ENCODE measurements around the gene OPN1SW.

Gene OPN1SW

GRCh38 chr7:128759242-128759641, 16.4 kb downstream of the OPN1SW start:
- DNase-seq (ENCODE audit: insufficient read length, low spot score) (no peak), FAIRE-seq (no peak)
- TF ChIP-seq POLR2A (IDR thresholded peaks at IDR 0.05; ENCODE audit: low read depth, low read length) = no peak

- TF ChIP-seq POLR2A (IDR thresholded peaks at IDR 0.05; ENCODE audit: low read depth, low read length) = no peak
- FAIRE-seq = no peak
- no peak for DNase-seq (ENCODE audit: insufficient read length, low spot score)
Measured at GRCh38 chr7:128758553-128758952, 17.0 kb downstream of the OPN1SW start.

- no peak for TF ChIP-seq POLR2A (IDR thresholded peaks at IDR 0.05; ENCODE audit: low read depth, low read length)
- DNase-seq (ENCODE audit: insufficient read length, low spot score) = no peak
- FAIRE-seq = no peak
Measured at GRCh38 chr7:128757203-128757602, 18.4 kb downstream of the OPN1SW start.

GRCh38 chr7:128755819-128756476, 19.6 kb downstream of the OPN1SW start:
- no peak for FAIRE-seq
- DNase-seq (ENCODE audit: insufficient read length, low spot score) = peak; percentile 19
- no peak for TF ChIP-seq POLR2A (IDR thresholded peaks at IDR 0.05; ENCODE audit: low read depth, low read length)

- FAIRE-seq = no peak
- no peak for TF ChIP-seq POLR2A (IDR thresholded peaks at IDR 0.05; ENCODE audit: low read depth, low read length)
- no peak for DNase-seq (ENCODE audit: insufficient read length, low spot score)
Measured at GRCh38 chr7:128755075-128755818, 20.3 kb downstream of the OPN1SW start.

- FAIRE-seq (no peak), DNase-seq (ENCODE audit: insufficient read length, low spot score) (no peak)
- TF ChIP-seq POLR2A (IDR thresholded peaks at IDR 0.05; ENCODE audit: low read depth, low read length) = no peak
Measured at GRCh38 chr7:128752251-128752650, 23.3 kb downstream of the OPN1SW start.

GRCh38 chr7:128747327-128748079, 28.1 kb downstream of the OPN1SW start:
- TF ChIP-seq POLR2A (IDR thresholded peaks at IDR 0.05; ENCODE audit: low read depth, low read length) = no peak
- FAIRE-seq (no peak), DNase-seq (ENCODE audit: insufficient read length, low spot score) (no peak)

GRCh38 chr7:128745706-128746105, 29.9 kb downstream of the OPN1SW start:
- DNase-seq (ENCODE audit: insufficient read length, low spot score) (no peak), FAIRE-seq (no peak)
- no peak for TF ChIP-seq POLR2A (IDR thresholded peaks at IDR 0.05; ENCODE audit: low read depth, low read length)

GRCh38 chr7:128744366-128744905, 31.2 kb downstream of the OPN1SW start:
- TF ChIP-seq POLR2A (IDR thresholded peaks at IDR 0.05; ENCODE audit: low read depth, low read length) = no peak
- DNase-seq (ENCODE audit: insufficient read length, low spot score) = no peak
- FAIRE-seq = no peak

GRCh38 chr7:128743112-128743772, 32.4 kb downstream of the OPN1SW start:
- FAIRE-seq (no peak), DNase-seq (ENCODE audit: insufficient read length, low spot score) (no peak)
- no peak for TF ChIP-seq POLR2A (IDR thresholded peaks at IDR 0.05; ENCODE audit: low read depth, low read length)

- no peak for DNase-seq (ENCODE audit: insufficient read length, low spot score)
- no peak for FAIRE-seq
- no peak for TF ChIP-seq POLR2A (IDR thresholded peaks at IDR 0.05; ENCODE audit: low read depth, low read length)
Measured at GRCh38 chr7:128742206-128742605, 33.4 kb downstream of the OPN1SW start.

GRCh38 chr7:128741491-128741890, 34.1 kb downstream of the OPN1SW start:
- no peak for TF ChIP-seq POLR2A (IDR thresholded peaks at IDR 0.05; ENCODE audit: low read depth, low read length)
- FAIRE-seq (no peak), DNase-seq (ENCODE audit: insufficient read length, low spot score) (no peak)

GRCh38 chr7:128740996-128741395, 34.6 kb downstream of the OPN1SW start:
- FAIRE-seq = no peak
- TF ChIP-seq POLR2A (IDR thresholded peaks at IDR 0.05; ENCODE audit: low read depth, low read length) = no peak
- no peak for DNase-seq (ENCODE audit: insufficient read length, low spot score)

Measured in H54 (cell line).